HG02852 (cell line): ENCODE data around the gene C2orf81.
"Not testable (repeated sequence)": the region's sequence is repeated elsewhere in the genome, so short reads cannot be mapped to it uniquely, and the experiment has no call there.

Experiments
- ATAC-seq: cut with Tn5 transposase; IDR thresholded peaks from one replicate; pipeline ENCODE4 v1.9.1; 2021; ENCODE audit warnings: mild to moderate bottlenecking, moderate library complexity; ENCODE audit not compliant: unreplicated experiment

The C2orf81 gene

GRCh38 chr2:74421221-74421870, at the start of gene C2orf81, which contains the start of gene WDR54:
TSS of gene C2orf81 (minus strand) at chr2:74421619. CDS start at chr2:74421560, 59 bp downstream.
TSS of gene WDR54 (plus strand) at chr2:74421730. CDS start at chr2:74422154, 424 bp downstream.
- peak; percentile 93 for ATAC-seq

DNA sequence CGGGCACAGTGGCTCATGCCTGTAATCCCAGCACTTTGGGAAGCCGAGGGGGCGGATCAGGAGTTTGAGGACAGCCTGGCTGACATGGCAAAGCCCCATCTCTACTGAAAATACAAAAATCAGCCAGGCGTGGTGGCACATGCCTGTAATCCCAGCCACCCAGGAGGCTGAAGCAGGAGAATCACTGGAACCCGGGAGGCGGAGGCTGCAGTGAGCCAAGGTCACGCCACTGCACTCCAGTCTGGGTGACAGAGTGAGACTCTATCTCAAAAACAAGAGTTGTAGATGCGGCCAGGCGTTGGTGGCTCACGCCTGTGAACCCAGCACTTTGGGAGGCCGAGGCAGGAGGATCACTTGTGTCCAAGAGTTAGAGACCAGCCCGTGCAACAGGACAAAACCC, 49.3 kb upstream of the C2orf81 start:
- not testable (repeated sequence) for ATAC-seq

DNA sequence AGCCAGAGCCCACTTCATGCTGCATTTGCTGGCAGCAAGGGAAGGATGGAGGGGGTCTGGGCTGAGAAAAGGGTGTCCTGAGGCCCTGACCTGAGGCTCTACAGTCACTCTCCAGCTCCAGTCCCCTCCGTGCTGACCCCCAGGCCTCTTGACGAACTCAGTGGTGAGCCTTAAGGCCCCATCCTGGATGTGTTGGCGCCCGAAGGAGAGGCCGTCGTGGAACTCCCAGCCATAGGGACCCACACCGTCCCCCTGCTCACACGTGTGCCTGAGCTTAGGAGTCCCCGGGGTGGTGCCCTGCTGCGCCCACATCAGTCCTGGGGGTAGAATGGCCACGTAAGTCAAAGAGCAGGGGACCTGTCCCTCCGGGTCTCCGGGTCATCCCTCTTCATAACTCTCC, 43.0 kb upstream of the C2orf81 start:
- ATAC-seq: peak; percentile 1

- ATAC-seq: no peak
Measured at GRCh38 chr2:74462786-74463105, 41.3 kb upstream of the C2orf81 start.

- ATAC-seq: no peak
Measured at GRCh38 chr2:74462054-74462785, 40.8 kb upstream of the C2orf81 start.

GRCh38 chr2:74461187-74462053, 40.0 kb upstream of the C2orf81 start:
- ATAC-seq: no peak

- not testable (repeated sequence) for ATAC-seq
Measured at GRCh38 chr2:74460187-74460586, 38.8 kb upstream of the C2orf81 start.

- not testable (repeated sequence) for ATAC-seq
Measured at GRCh38 chr2:74459503-74460118, 38.2 kb upstream of the C2orf81 start.

- ATAC-seq: no peak
Measured at GRCh38 chr2:74458938-74459363, 37.5 kb upstream of the C2orf81 start.

GRCh38 chr2:74458132-74458937, 36.9 kb upstream of the C2orf81 start, which contains the start of gene WBP1:
TSS of gene WBP1 (plus strand) at chr2:74458438. CDS start at chr2:74458603, 165 bp downstream.
- peak; percentile 83 for ATAC-seq

DNA sequence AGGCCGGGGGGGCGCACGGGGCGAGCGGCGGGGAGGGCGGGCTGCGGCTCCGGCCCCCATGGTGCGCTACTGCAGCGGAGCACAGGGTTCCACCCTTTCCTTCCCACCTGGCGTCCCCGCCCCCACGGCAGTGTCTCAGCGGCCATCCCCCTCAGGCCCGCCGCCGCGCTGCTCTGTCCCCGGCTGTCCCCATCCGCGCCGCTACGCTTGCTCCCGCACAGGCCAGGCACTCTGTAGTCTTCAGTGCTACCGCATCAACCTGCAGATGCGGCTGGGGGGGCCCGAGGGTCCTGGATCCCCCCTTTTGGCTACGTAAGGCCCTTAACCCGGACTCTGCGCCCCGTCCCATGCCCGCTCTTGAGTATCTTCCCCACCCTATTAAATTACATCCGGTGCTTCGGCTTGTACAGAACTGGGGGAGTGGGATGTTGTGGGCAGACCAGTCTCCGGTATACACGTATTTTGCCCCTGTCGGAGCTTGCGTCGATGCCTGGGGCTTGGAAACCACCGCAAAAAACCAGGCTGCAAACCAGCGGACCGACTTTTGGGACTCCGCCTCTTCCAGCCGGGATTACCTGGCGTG, 36.2 kb upstream of the C2orf81 start:
- ATAC-seq: peak; percentile 28

DNA sequence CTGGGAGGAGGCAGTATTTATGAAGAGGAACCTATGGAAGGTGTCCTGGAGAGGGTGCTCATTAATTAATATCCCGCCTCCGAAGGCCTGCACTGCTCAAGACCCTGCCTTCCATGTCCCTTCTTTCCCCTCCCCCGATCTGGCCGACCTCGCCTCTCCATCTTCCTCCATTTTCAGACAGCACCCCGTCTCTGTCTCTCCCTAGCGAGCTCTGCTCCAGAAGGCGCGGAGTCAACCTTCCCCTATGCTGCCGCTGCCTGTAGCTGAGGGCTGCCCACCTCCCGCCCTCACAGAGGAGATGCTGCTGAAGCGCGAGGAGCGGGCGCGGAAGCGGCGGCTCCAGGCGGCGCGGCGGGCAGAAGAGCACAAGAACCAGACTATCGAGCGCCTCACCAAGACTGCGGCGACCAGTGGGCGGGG, 35.7 kb upstream of the C2orf81 start:
- no peak for ATAC-seq

DNA sequence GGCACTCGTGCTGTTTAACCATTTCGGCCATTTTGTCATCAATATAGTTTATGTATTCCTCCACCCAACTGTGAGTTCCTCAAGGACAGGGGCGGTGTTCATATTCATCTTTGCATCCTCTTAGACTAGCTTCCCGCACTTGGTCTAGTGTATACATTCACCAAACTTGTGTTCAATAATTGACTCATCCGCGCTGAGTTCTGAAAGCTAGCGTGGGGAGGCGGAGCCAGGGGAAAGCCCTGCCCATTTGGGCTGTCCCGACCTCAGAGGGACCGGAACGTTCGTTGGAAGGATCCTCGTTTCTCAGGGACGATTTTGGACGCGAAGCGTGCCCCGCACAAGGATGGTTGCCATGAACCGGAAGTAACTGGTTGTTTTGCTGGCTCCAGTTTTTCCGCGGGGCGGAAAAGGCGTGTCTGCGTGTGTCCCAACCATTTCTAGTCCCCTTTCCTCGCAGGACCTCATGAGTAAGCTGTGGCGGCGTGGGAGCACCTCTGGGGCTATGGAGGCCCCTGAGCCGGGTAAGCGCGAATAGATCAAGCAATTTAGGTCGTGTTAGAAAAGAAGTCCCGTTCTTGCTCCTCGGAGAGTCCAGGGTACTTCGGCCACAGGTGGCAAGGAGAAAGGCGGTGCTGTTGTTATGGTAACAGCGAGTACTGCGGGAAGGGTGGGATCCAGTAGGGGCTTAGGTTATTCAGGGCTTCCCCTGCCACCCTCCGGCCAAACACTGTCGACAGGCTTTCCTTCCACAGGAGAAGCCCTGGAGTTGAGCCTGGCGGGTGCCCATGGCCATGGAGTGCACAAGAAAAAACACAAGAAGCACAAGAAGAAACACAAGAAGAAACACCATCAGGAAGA, 33.5 kb upstream of the C2orf81 start, which contains the start of gene INO80B:
Gene INO80B, plus strand, starts transcription at position 434 of the 858 bp plus-strand sequence. Its CDS starts 30 bp downstream, at position 464.
- ATAC-seq: peak; percentile 40

DNA sequence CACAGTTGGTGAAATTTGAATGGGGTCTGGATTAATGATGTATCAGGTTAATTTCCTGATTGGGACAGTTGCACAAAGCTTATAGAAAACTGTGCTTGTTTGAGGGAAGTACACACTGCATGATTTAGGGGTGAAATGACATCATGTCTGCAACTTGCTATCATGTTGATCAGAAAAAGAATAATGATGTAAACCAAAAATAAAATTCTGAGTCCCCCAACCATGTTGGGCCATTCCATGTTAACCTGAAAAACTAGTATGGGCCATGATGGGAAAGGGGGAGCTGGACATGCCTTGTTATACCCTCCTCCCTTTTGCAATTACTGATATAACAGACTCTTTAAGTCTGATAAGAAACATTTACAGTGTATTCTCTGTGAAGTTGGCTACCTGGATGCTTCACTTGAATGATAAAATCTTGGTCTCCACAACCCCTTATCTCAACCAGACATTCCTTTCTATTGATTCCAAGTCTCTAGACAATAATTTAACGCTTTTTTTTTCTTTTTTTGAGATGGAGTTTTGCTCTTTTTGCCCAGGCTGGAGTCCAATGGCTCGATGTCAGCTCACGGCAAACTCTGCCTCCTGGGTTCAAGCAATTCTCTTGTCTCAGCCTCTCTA, 29.3 kb upstream of the C2orf81 start:
- ATAC-seq: no peak

GRCh38 chr2:74448771-74449170, 27.4 kb upstream of the C2orf81 start:
- ATAC-seq: no peak

DNA sequence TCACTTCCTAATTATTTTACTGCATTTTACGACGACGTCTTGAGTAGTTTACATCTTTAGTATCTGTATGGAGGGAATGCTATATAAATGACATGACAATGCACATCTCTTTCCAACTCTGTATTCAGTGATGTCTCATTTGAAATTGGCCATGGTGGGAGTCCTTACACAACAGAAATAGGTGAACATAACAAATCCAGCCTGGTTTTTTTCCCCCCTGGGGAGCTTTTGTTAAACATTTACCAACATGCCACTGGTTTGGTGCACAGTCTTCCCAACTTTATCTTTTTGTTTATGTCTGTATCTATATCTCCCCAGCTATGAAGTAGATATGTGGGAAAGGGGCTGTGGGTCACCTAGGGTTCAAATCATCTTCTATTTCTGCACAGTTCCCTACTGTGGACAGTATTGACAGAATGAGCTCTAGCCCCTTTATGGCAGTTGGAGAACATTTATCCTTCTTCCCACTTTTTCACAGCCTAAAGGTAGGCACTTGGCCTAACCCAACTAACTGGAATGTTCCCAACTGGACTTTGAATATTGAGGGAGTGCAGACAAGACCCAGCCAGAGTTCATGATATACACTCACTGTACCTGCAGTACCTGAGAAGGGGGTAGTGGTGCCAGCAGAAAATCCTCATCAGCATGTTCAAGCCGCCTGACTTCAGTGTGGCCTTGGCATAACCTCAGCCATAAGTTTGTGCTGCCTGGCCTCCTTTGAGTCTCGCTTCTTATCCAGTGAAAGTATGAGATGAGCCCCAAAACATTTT, 26.0 kb upstream of the C2orf81 start:
- no peak for ATAC-seq
